HG02642 (cell line): ENCODE measurements around the gene FMN1.
A peak's percentile ranks its signal among the peaks of the same experiment; 100 is the strongest.

ENCODE experiments used
- ATAC-seq: cut with Tn5 transposase; IDR thresholded peaks from one replicate; pipeline ENCODE4 v1.9.1; 2021; ENCODE audit warnings: mild to moderate bottlenecking; ENCODE audit not compliant: unreplicated experiment, poor library complexity

Gene FMN1, protein sequence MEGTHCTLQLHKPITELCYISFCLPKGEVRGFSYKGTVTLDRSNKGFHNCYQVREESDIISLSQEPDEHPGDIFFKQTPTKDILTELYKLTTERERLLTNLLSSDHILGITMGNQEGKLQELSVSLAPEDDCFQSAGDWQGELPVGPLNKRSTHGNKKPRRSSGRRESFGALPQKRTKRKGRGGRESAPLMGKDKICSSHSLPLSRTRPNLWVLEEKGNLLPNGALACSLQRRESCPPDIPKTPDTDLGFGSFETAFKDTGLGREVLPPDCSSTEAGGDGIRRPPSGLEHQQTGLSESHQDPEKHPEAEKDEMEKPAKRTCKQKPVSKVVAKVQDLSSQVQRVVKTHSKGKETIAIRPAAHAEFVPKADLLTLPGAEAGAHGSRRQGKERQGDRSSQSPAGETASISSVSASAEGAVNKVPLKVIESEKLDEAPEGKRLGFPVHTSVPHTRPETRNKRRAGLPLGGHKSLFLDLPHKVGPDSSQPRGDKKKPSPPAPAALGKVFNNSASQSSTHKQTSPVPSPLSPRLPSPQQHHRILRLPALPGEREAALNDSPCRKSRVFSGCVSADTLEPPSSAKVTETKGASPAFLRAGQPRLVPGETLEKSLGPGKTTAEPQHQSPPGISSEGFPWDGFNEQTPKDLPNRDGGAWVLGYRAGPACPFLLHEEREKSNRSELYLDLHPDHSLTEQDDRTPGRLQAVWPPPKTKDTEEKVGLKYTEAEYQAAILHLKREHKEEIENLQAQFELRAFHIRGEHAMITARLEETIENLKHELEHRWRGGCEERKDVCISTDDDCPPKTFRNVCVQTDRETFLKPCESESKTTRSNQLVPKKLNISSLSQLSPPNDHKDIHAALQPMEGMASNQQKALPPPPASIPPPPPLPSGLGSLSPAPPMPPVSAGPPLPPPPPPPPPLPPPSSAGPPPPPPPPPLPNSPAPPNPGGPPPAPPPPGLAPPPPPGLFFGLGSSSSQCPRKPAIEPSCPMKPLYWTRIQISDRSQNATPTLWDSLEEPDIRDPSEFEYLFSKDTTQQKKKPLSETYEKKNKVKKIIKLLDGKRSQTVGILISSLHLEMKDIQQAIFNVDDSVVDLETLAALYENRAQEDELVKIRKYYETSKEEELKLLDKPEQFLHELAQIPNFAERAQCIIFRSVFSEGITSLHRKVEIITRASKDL (N-terminal part only)

GRCh38 chr15:33194704-33195670 is at the start of gene FMN1:
Gene FMN1 (minus strand): TSS chr15:33194714. CDS start chr15:33154914, 39,800 bp downstream.
- peak; percentile 99 for ATAC-seq

- ATAC-seq, result no peak
These were observed 49.4 kb upstream of the FMN1 start for GRCh38 chr15:33243869-33244268.

DNA sequence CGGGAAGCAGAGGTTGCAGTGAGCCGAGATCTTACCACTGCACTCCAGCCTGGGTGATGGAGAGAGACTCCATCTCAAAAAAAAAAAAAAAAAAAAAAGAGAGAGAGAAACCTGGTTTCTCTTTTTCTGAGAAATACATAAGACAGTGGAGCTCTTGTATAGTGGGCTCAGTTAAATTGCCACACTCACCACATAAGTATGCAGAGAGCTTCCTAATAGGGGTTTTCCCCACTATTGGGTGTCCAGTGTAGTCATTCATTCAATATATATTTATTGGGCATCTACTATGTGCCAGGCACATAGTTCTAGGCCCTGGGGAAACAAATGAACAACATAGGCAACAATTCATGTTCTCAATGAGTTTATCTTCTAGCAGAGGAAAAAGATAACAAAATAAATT is 48.9 kb upstream of the FMN1 start:
- ATAC-seq, result no peak

DNA sequence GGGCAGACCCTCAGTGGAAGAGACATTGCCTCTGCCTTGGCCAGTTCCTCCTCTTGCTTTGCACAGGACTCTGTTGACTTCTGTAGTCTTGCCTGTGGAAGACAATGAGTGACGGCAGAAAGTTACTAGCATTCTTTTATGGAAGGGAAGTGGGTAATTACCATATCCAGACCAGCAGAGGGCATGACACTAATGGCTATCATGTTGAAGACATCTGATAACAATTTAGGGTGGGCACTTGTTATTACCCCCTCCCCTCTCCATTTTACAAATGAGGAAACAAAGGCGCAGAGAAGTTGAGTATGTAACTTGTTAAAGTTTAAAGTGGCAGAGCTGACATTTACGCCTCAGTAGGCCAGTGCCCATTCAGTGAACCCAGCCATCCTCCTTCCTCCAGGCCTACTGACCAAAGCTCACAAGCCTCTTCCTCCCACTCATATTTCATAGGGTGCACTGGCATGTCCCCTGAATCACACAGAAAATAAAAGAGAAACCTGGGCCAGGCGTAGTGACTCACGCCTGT is 48.2 kb upstream of the FMN1 start:
- ATAC-seq, result no peak

DNA sequence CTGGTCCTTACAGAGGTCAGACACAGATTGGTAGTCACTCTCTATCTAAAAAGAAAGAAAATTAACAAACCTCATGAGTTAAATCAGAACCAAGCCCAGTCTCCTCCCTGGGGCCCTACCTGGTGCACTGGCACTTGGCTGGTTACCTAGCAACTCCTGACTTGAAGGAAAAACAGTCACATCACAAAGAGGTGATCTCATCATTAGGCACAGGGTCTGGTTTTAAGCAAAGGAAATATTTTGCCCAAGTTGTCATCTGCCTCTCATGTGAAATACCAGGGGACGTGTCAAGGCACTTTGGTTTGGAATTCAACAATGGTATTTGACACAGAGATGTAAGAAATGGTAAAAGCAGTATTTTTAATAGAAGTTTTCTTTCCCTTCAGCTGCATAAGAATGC is 47.7 kb upstream of the FMN1 start:
- no peak for ATAC-seq

DNA sequence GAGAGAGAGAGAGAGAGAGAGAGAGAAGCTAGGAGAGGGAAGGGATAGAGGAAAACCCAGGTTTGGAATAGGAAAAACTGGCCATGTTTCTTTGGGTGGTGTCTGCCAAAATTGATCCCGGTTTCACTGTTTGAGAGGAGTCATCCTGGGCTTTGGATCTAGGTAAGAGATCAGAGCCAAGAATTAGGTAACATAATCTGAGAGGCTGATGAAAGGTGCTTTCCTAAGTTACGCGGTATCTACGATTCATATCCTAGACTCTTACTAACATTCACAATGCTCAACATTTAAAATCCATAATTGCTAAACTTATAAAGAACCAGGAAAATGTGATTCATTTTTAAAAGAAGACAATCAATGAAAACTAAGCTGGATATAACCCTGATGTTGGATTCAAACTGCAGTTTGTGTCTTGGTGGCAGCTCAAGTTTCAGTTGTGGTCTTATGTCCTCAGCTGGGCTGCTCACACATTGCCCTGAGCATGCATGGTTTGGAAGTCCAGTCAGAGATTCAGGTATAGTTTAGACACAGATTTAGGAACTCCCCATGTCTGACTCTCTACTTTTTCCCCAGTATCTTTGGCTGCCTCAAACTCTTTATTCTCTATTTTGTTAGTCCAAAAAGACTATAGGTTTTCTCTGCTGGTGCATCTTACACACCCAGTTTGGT is 42.5 kb upstream of the FMN1 start:
- no peak for ATAC-seq

- ATAC-seq, result no peak
These were observed 39.5 kb upstream of the FMN1 start for GRCh38 chr15:33234020-33234461.

- peak; percentile 92 for ATAC-seq
These were observed 32.2 kb upstream of the FMN1 start for GRCh38 chr15:33226559-33227181.

DNA sequence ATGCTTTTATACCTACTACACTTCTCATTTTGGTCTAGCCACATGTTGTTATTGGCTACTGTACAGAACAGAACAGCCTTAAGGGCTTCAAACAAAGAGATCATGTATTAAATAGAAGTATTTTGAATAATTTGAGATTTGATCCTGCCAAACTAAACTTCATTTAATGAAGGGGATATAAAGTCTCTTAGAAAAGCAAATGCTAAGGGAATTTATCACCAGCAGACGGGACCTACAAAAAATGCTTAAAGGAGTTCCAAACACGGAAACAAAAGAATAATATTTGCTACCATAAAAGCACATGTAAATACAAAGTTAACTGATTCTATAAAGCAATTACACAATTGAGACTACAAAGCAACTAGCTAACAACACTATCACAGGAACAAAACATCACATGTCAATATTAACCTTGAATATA is 23.6 kb upstream of the FMN1 start:
- ATAC-seq, result no peak

GRCh38 chr15:33215941-33216872 is 21.7 kb upstream of the FMN1 start:
- ATAC-seq, result no peak

- ATAC-seq, result no peak
These were observed 16.8 kb upstream of the FMN1 start for GRCh38 chr15:33211176-33211808.

DNA sequence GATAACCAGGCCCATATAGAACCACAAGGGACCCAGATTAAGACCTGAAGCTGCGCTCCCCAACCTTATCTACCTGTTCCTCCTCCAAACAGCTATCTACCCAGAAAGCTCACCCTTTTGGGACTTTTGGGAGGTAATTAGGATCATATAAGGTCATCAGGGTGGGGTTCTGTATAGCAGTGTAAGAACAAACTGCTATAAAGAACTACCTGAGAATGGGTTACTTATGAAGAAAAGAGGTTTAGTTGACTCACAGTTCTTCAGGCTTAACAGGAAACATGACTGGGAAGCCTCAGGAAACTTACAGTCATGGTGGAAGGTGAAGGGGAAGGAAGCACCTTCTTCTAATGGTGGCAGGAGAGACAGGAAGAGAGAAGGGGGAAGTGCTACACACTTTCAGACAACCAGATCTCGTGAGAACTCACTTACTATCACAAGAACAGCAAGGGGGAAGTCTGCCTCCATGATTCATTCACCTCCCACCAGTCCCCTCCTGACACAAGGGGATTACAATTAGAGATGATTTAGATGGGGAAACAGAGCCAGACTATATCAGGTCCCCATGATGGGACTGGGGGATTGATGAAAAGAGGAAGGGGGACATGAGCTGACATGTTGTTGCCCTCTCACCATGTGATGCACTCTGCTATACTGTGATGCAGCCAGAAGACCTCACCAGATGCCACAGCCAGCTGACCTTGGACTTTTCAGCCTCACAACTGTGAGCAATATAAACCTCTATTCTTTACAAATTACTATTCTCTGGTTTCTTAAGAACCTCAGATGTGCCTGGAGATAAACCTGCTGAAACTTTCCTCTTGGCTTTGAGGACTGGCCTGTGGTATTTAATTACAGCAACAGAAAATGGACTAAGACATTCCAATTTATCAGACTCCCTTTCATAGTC is 15.3 kb upstream of the FMN1 start:
- no peak for ATAC-seq

- ATAC-seq, result no peak
These were observed 13.1 kb upstream of the FMN1 start for GRCh38 chr15:33207646-33208045.

- no peak for ATAC-seq
These were observed 11.9 kb upstream of the FMN1 start for GRCh38 chr15:33206366-33206765.

GRCh38 chr15:33204926-33205325 is 10.4 kb upstream of the FMN1 start:
- no peak for ATAC-seq

GRCh38 chr15:33204087-33204486 is 9.6 kb upstream of the FMN1 start:
- ATAC-seq, result no peak
